ENCODE measurements around the gene MARVELD2.
A peak's percentile ranks its signal among the peaks of the same experiment; 100 is the strongest.

MARVELD2 gene

GRCh38 chr5:69492923-69493395 is 78.0 kb downstream of the MARVELD2 start:
- peak; percentile 50 for DNase-seq (ENCODE audit: low spot score)

- peak; percentile 50 for DNase-seq (ENCODE audit: low spot score)
These were observed 78.6 kb downstream of the MARVELD2 start for GRCh38 chr5:69493396-69494133.

Measured in HuH-7.5 (cell line).